ENCODE results near the gene FOXJ1.

Gene FOXJ1

GRCh38 chr17:76115138-76115754 lies 25.8 kb downstream of the FOXJ1 start:
- H3K4me3 ChIP-seq (ENCODE audit: control insufficient read depth, low read depth, low read length): no peak overlapping the region
- TF ChIP-seq, protein P1, sequence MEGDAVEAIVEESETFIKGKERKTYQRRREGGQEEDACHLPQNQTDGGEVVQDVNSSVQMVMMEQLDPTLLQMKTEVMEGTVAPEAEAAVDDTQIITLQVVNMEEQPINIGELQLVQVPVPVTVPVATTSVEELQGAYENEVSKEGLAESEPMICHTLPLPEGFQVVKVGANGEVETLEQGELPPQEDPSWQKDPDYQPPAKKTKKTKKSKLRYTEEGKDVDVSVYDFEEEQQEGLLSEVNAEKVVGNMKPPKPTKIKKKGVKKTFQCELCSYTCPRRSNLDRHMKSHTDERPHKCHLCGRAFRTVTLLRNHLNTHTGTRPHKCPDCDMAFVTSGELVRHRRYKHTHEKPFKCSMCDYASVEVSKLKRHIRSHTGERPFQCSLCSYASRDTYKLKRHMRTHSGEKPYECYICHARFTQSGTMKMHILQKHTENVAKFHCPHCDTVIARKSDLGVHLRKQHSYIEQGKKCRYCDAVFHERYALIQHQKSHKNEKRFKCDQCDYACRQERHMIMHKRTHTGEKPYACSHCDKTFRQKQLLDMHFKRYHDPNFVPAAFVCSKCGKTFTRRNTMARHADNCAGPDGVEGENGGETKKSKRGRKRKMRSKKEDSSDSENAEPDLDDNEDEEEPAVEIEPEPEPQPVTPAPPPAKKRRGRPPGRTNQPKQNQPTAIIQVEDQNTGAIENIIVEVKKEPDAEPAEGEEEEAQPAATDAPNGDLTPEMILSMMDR (conservative IDR thresholded peaks at IDR 0.05; ENCODE audit: control insufficient read depth, insufficient read depth, low read depth, low read length): no peak
- DNase-seq (ENCODE audit: low read depth): no peak

- TF ChIP-seq, protein P1 (conservative IDR thresholded peaks at IDR 0.05; ENCODE audit: control insufficient read depth, insufficient read depth, low read depth, low read length): no peak
- H3K4me3 ChIP-seq (ENCODE audit: control insufficient read depth, low read depth, low read length): no peak overlapping the region
- DNase-seq (ENCODE audit: low read depth): peak; percentile 10
Measured at GRCh38 chr17:76111956-76112355, 29.1 kb downstream of the FOXJ1 start.

GRCh38 chr17:76107509-76107908 lies 33.5 kb downstream of the FOXJ1 start:
- peak; percentile 22 for DNase-seq (ENCODE audit: low read depth)
- TF ChIP-seq, protein P1 (conservative IDR thresholded peaks at IDR 0.05; ENCODE audit: control insufficient read depth, insufficient read depth, low read depth, low read length): peak; percentile 23

GRCh38 chr17:76106703-76107102 lies 34.3 kb downstream of the FOXJ1 start:
- TF ChIP-seq, protein P1 (conservative IDR thresholded peaks at IDR 0.05; ENCODE audit: control insufficient read depth, insufficient read depth, low read depth, low read length): no peak
- H3K4me3 ChIP-seq (ENCODE audit: control insufficient read depth, low read depth, low read length): no peak overlapping the region
- no peak for DNase-seq (ENCODE audit: low read depth)

More at GRCh38 chr17:76107509-76107908, 33.5 kb downstream of the FOXJ1 start:
- no peak overlapping the region for H3K4me3 ChIP-seq (ENCODE audit: control insufficient read depth, low read depth, low read length)

DNA sequence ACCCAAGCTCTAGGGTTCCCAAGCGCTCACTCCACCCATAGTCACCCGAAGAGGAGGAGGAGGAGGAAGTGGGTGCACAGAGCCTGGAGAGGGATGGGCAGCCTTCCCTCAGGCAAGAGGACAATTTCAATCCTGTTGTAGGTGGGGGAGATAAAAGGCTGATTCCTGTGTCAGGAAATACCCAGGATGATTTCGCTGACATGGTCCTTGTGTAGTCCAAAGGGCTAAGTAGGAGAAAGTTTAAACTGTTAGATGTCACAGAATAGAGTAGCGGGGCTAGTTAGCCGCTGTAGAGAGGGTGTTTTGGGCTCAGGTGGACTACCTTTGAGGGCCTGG lies 36.2 kb downstream of the FOXJ1 start:
- TF ChIP-seq, protein P1 (conservative IDR thresholded peaks at IDR 0.05; ENCODE audit: control insufficient read depth, insufficient read depth, low read depth, low read length): no peak
- DNase-seq (ENCODE audit: low read depth): no peak
- no peak overlapping the region for H3K4me3 ChIP-seq (ENCODE audit: control insufficient read depth, low read depth, low read length)

GRCh38 chr17:76104140-76104895 lies 36.7 kb downstream of the FOXJ1 start:
- no peak for DNase-seq (ENCODE audit: low read depth)
- H3K4me3 ChIP-seq (ENCODE audit: control insufficient read depth, low read depth, low read length): peak overlapping the region; percentile 89

More at GRCh38 chr17:76104140-76104895, 36.7 kb downstream of the FOXJ1 start:
- TF ChIP-seq, protein P1 (conservative IDR thresholded peaks at IDR 0.05; ENCODE audit: control insufficient read depth, insufficient read depth, low read depth, low read length): no peak

All from fibroblast of mammary gland (primary cell).